ENCODE measurements around the gene USP6NL. TPM values are rescaled to one million over a fixed set of nuclear protein-coding genes. Genes with fewer than 3 reads are reported as not detected.
A peak's percentile ranks its signal among the peaks of the same experiment; 100 is the strongest.

USP6NL gene
- total RNA-seq, 1 experiment from 2014 or later: 22.1 TPM

DNA sequence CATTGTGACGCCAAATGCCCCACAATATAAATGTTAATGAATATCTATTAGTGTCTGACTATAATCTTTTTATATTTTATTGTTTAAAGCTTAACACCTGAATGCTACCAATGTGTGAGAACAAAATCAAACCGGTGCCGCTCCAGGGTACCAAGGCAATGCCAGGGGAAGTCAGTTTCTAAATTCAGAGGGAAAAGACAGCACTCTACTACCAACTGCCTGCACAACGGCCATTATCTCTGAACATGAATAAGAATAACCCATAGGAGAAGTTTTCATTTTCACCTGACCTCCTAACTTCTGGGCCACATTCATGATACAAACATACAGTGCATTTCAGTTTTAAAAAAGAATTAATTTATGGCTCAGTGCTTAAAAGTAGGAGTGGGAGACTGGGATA is 21.7 kb downstream of the USP6NL start:
- Histone ChIP-seq H4K20me1 (ENCODE audit: insufficient read depth) (no peaks in the 10 kb centered on the region), H3K4me1 (replicated peaks; ENCODE audit: insufficient read depth) (peaks cover 29% of the 10 kb centered on the region), H3K27ac (no peak overlapping the region), H2AFZ (no peak overlapping the region), H3K4me2 (no peak overlapping the region), H3K36me3 (ENCODE audit: low read depth) (no peaks in the 10 kb centered on the region), H3K79me2 (ENCODE audit: low read depth) (peaks cover 82% of the 10 kb centered on the region), H3K27me3 (ENCODE audit: insufficient read depth, low read depth) (no peaks in the 10 kb centered on the region), H3K9me2 (ENCODE audit: insufficient read depth) (no peaks in the 10 kb centered on the region), H3K9me3 (ENCODE audit: insufficient read depth, low read depth) (no peaks in the 10 kb centered on the region), H3K4me3 (no peak overlapping the region), H3F3A (ENCODE audit: insufficient read depth, low read depth) (peaks cover 7% of the 10 kb centered on the region; the same call in 1 of the 2 replicates)
- no peak for DNase-seq
- no TSS peak for BruUV-seq (replicated peaks)
- TF ChIP-seq, protein P1, sequence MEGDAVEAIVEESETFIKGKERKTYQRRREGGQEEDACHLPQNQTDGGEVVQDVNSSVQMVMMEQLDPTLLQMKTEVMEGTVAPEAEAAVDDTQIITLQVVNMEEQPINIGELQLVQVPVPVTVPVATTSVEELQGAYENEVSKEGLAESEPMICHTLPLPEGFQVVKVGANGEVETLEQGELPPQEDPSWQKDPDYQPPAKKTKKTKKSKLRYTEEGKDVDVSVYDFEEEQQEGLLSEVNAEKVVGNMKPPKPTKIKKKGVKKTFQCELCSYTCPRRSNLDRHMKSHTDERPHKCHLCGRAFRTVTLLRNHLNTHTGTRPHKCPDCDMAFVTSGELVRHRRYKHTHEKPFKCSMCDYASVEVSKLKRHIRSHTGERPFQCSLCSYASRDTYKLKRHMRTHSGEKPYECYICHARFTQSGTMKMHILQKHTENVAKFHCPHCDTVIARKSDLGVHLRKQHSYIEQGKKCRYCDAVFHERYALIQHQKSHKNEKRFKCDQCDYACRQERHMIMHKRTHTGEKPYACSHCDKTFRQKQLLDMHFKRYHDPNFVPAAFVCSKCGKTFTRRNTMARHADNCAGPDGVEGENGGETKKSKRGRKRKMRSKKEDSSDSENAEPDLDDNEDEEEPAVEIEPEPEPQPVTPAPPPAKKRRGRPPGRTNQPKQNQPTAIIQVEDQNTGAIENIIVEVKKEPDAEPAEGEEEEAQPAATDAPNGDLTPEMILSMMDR (conservative IDR thresholded peaks at IDR 0.05): no peak
- TF ChIP-seq EZH2 (IDR thresholded peaks at IDR 0.05; ENCODE audit: low read depth): no peak
- intact Hi-C loops (cut with micrococcal nuclease; ENCODE audit: unreplicated experiment): loop anchor here (5.0 kb wide), 1 partner anchor 98 kb away; no protein-coding TSS in a partner anchor
- ChIA-PET CTCF (interaction anchor here (1.0 kb wide), 1 partner anchor 18 kb away, joined by 4 read pairs; no protein-coding TSS in a partner anchor), POLR2A (ENCODE audit: unreplicated experiment) (interaction anchor here (0.6 kb wide), 1 partner anchor 14 kb away, joined by 4 read pairs; no protein-coding TSS in a partner anchor)

DNA sequence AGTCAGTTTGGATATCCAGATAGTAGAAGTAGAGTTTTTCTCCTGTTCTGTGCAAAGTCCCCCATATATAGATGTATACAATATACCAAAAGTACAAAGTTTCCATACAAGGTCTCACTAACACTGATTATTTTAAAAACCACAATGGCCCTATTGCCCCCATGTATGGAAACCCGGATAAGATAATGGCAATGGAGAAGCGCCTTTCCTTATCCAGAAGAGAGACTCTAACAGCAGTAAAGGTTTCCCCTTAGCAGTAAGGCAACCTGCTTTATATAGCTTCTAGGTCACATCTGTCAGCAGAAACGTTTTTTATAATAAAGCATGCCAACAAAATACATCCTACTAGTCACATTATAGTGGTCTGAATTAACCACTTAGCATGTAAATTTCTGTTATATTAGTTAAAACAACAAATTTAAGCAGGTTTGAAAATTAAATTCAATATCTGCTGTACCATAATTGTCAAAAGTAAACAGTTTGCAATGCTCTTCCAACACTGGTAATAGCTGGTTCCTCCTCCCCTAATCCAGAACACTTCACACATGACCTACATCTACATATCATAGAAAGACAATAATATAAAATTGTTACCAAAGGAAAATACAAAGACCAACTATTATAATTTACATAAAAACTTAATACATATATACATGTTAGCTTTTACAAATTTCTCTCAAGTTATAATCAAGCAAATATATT is 22.4 kb downstream of the USP6NL start:
- intact Hi-C loops (cut with micrococcal nuclease; ENCODE audit: unreplicated experiment): loop anchor here (5.0 kb wide), 1 partner anchor 98 kb away; no protein-coding TSS in a partner anchor
- CTCF ChIA-PET: interaction anchor here (0.5 to 1.0 kb wide), 2 partner anchors 18 to 406 kb away, joined by 4 read pairs; no protein-coding TSS in a partner anchor

DNA sequence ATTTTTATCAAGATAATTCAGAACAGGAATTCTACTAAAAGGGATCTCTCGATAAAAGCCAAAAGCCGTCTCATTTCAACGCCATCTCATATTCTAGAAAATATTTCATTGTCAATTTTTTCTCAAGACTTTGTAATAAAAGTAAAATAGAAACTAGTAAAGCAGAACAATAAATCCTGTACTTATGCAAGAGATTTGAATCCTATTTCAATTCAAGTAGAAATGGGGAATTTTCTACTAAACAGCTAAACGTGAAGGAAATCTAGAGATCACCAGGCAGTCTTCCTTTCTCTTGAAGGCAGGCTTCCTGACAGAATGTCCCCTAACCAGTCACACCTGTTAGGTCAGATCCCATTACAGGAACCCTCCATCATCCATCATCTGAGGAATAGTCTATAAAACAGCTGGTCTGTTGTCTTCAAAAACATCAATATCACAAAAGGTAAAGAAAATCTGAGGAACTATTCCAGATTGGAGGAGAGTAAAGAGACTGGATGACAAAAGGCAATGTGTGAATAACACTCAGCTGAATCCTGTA is 23.7 kb downstream of the USP6NL start:
- BruUV-seq (replicated peaks): no TSS peak
- Histone ChIP-seq H3K27ac (no peak overlapping the region), H3F3A (ENCODE audit: insufficient read depth, low read depth) (peaks cover 7% of the 10 kb centered on the region; the same call in 1 of the 2 replicates), H3K4me2 (peak overlapping the region; percentile 48), H3K27me3 (ENCODE audit: insufficient read depth, low read depth) (no peaks in the 10 kb centered on the region), H2AFZ (no peak overlapping the region), H3K4me3 (no peak overlapping the region), H3K9me2 (ENCODE audit: insufficient read depth) (no peaks in the 10 kb centered on the region), H3K79me2 (ENCODE audit: low read depth) (peaks cover 86% of the 10 kb centered on the region), H4K20me1 (ENCODE audit: insufficient read depth) (no peaks in the 10 kb centered on the region), H3K36me3 (ENCODE audit: low read depth) (no peaks in the 10 kb centered on the region), H3K9me3 (ENCODE audit: insufficient read depth, low read depth) (no peaks in the 10 kb centered on the region), H3K4me1 (replicated peaks; ENCODE audit: insufficient read depth) (peaks cover 29% of the 10 kb centered on the region)
- POLR2A ChIA-PET (ENCODE audit: unreplicated experiment): no interaction called here
- intact Hi-C loops (cut with micrococcal nuclease; ENCODE audit: unreplicated experiment): loop anchor here (5.0 kb wide), 1 partner anchor 100 kb away; no protein-coding TSS in a partner anchor
- TF ChIP-seq EZH2 (IDR thresholded peaks at IDR 0.05; ENCODE audit: low read depth): no peak
- TF ChIP-seq, protein P1 (conservative IDR thresholded peaks at IDR 0.05): no peak
- DNase-seq: peak; percentile 48 to 62
- CTCF ChIA-PET: interaction anchor here (1.2 kb wide), 1 partner anchor 137 kb away, joined by 4 read pairs; no protein-coding TSS in a partner anchor

More for the DNA sequence above, 22.4 kb downstream of the USP6NL start:
- no peak for TF ChIP-seq EZH2 (IDR thresholded peaks at IDR 0.05; ENCODE audit: low read depth)
- TF ChIP-seq, protein P1 (conservative IDR thresholded peaks at IDR 0.05): no peak
- POLR2A ChIA-PET (ENCODE audit: unreplicated experiment): interaction anchor here (0.6 kb wide), 1 partner anchor 14 kb away, joined by 4 read pairs; no protein-coding TSS in a partner anchor
- H3K4me1 ChIP-seq (replicated peaks; ENCODE audit: insufficient read depth): peaks cover 29% of the 10 kb centered on the region
- BruUV-seq (replicated peaks): no TSS peak
- no peak overlapping the region for H3K4me3 ChIP-seq
- no peaks in the 10 kb centered on the region for H4K20me1 ChIP-seq (ENCODE audit: insufficient read depth)
- H3K9me3 ChIP-seq (ENCODE audit: insufficient read depth, low read depth): no peaks in the 10 kb centered on the region
- no peaks in the 10 kb centered on the region for H3K9me2 ChIP-seq (ENCODE audit: insufficient read depth)
- peaks cover 7% of the 10 kb centered on the region; the same call in 1 of the 2 replicates for H3F3A ChIP-seq (ENCODE audit: insufficient read depth, low read depth)
- no peaks in the 10 kb centered on the region for H3K36me3 ChIP-seq (ENCODE audit: low read depth)
- H3K4me2 ChIP-seq: no peak overlapping the region
- H3K79me2 ChIP-seq (ENCODE audit: low read depth): peaks cover 83% of the 10 kb centered on the region
- no peak overlapping the region for H3K27ac ChIP-seq
- no peaks in the 10 kb centered on the region for H3K27me3 ChIP-seq (ENCODE audit: insufficient read depth, low read depth)
- no peak overlapping the region for H2AFZ ChIP-seq
- DNase-seq: no peak
